CD4-positive, alpha-beta T cell (primary cell): ENCODE measurements around the gene NOD2. TPM values are rescaled to one million over a fixed set of nuclear protein-coding genes. Genes with fewer than 3 reads are reported as not detected.
A peak's percentile ranks its signal among the peaks of the same experiment; 100 is the strongest.

Source experiments
- ATAC-seq: fragments of 200-7000 bp; cut with Tn5 transposase; one replicate; pipeline ENCODE4 v1.10.0; 2022; ENCODE audit warnings: mild to moderate bottlenecking; ENCODE audit not compliant: poor library complexity
- CTCF ChIA-PET: fragments of 350-600 bp; sonication (Branson Sonifier 250); formaldehyde crosslinking; loops from one replicate; lab custom pipeline; 2021; ENCODE audit warnings: antibody characterized with exemption, inconsistent platforms; lab: Charles Lee
- POLR2A ChIA-PET: fragments of 350-600 bp; sonication (Branson Sonifier 250); formaldehyde crosslinking; loops from one replicate; lab custom pipeline; 2021; ENCODE audit warnings: antibody characterized with exemption, inconsistent platforms; lab: Charles Lee
- DNase-seq, 14 experiments: peaks; one replicate each; pipeline ENCODE4 v3.0.0-alpha.2; 2013 to 2020; ENCODE audit warnings: mixed read lengths in 2 of 14
- H3K27ac ChIP-seq, 2 donors: one replicate each; pipeline versions ENCODE4 v1.5.1 to v1.7.0; 2013; ENCODE audit warnings: low read length in 2 of 2, low read depth in 1 of 2, mild to moderate bottlenecking in 1 of 2
- H3K27me3 ChIP-seq, 2 experiments: 1 replicate in 1 of 2; 2 replicates in 1 of 2; pipeline versions ENCODE4 v1.6.1 to v1.7.0; 2013; ENCODE audit warnings: low read length in 2 of 2, control low read depth in 1 of 2, mild to moderate bottlenecking in 1 of 2, moderate library complexity in 1 of 2; ENCODE audit not compliant: insufficient read depth in 2 of 2, control insufficient read depth in 1 of 2
- H3K36me3 ChIP-seq: one replicate; pipeline ENCODE4 v1.6.1; 2013; ENCODE audit warnings: low read length, control low read depth; ENCODE audit not compliant: insufficient read depth
- H3K4me1 ChIP-seq: one replicate; pipeline ENCODE4 v1.6.1; 2013; ENCODE audit warnings: low read length, control low read depth; ENCODE audit not compliant: insufficient read depth
- H3K4me3 ChIP-seq: one replicate; pipeline ENCODE4 v1.5.1; 2013; ENCODE audit warnings: mild to moderate bottlenecking, low read length, moderate library complexity
- H3K9me3 ChIP-seq, 2 experiments: 1 replicate in 1 of 2; 2 replicates in 1 of 2; pipeline versions ENCODE4 v1.6.1 to v1.7.0; 2013; ENCODE audit warnings: low read length in 2 of 2, mild to moderate bottlenecking in 2 of 2, control low read depth in 1 of 2, moderate library complexity in 1 of 2; ENCODE audit not compliant: control insufficient read depth in 1 of 2, insufficient read depth in 1 of 2
- H3K27ac Mint-ChIP-seq: one replicate; pipeline ENCODE4 v1.8.0; 2020; ENCODE audit warnings: mixed read lengths
- H3K27me3 Mint-ChIP-seq: one replicate; pipeline ENCODE4 v1.8.0; 2021; ENCODE audit warnings: mixed read lengths
- H3K36me3 Mint-ChIP-seq: one replicate; pipeline ENCODE4 v1.8.0; 2021; ENCODE audit warnings: low read depth, mixed read lengths
- H3K4me1 Mint-ChIP-seq: one replicate; pipeline ENCODE4 v1.8.0; 2021; ENCODE audit warnings: low read depth, mixed read lengths
- H3K4me3 Mint-ChIP-seq: one replicate; pipeline ENCODE4 v1.8.0; 2020; ENCODE audit warnings: mild to moderate bottlenecking, mixed read lengths
- H3K9me3 Mint-ChIP-seq: one replicate; pipeline ENCODE4 v1.8.0; 2020; ENCODE audit warnings: mixed read lengths
- CTCF ChIP-seq: fragments of 200-600 bp; IDR thresholded peaks from one replicate; pipeline ENCODE4 v1.8.0; 2022; ENCODE audit warnings: antibody characterized with exemption, mild to moderate bottlenecking
- intact Hi-C, 2 experiments: fragments of 100-400 bp; cut with DNase I in 1 of 2; cut with micrococcal nuclease in 1 of 2; formaldehyde crosslinking; loops; one replicate each; pipeline versions ENCODE4 v1.15.1 to v1.9.0; 2023 to 2025; cut with DNase I, micrococcal nuclease
- total RNA-seq, 174 experiments: library from RNA in 2 of 174; stranded (reverse) in 2 of 174; gene quantifications; one replicate each; pipeline ENCODE4 v1.2.3 and lab custom pipeline; 2021 to 2026

The NOD2 gene
- total RNA-seq, 2 experiments from 2014 or later = 4.5 to 5.3 TPM

- Histone ChIP-seq H3K4me3 (no peak overlapping the region), H3K27ac (no peak overlapping the region), H3K4me1 (peaks cover 30% of the 10 kb centered on the region), H3K9me3 (no peaks in the 10 kb centered on the region), H3K36me3 (peaks cover 72% of the 10 kb centered on the region), H3K27me3 (no peaks in the 10 kb centered on the region)
- TF ChIP-seq CTCF = no peak
- CTCF ChIA-PET = interaction anchor here (1.5 kb wide), 1 partner anchor 14 kb away, joined by 3 read pairs; no protein-coding TSS in a partner anchor
- DNase-seq (no peak), ATAC-seq (no peak)
- peak overlapping the region; percentile 52 for H3K4me3 Mint-ChIP-seq
- H3K4me1 Mint-ChIP-seq = peaks cover 89% of the 10 kb centered on the region
- H3K27ac Mint-ChIP-seq = peak overlapping the region; percentile 73
- no peaks in the 10 kb centered on the region for H3K9me3 Mint-ChIP-seq
- intact Hi-C loops = loop anchor here (2.0 to 5.0 kb wide), 3 partner anchors 14 to 540 kb away; no protein-coding TSS in a partner anchor
- POLR2A ChIA-PET = interaction anchor here (0.8 to 10.1 kb wide), 2 partner anchors 8 to 86 kb away, joined by 5 to 93 read pairs; no protein-coding TSS in a partner anchor
- H3K36me3 Mint-ChIP-seq = peaks cover 83% of the 10 kb centered on the region
- H3K27me3 Mint-ChIP-seq = no peaks in the 10 kb centered on the region
Observed at GRCh38 chr16:50752471-50753235, 59.2 kb downstream of the NOD2 start.

- intact Hi-C loops = no loop called here
- H3K4me1 Mint-ChIP-seq = peaks cover 93% of the 10 kb centered on the region
- peak overlapping the region; percentile 60 for H3K4me3 Mint-ChIP-seq
- Histone ChIP-seq H3K9me3 (no peaks in the 10 kb centered on the region), H3K36me3 (peaks cover 80% of the 10 kb centered on the region), H3K4me1 (peaks cover 34% of the 10 kb centered on the region), H3K27me3 (no peaks in the 10 kb centered on the region), H3K4me3 (no peak overlapping the region), H3K27ac (no peak overlapping the region)
- ChIA-PET CTCF (interaction anchor here (0.9 to 1.2 kb wide), 2 partner anchors 10 to 91 kb away, joined by 3 to 4 read pairs; no protein-coding TSS in a partner anchor), POLR2A (interaction anchor here (1.1 to 1.4 kb wide), 2 partner anchors 10 to 24 kb away, joined by 4 to 6 read pairs; no protein-coding TSS in a partner anchor)
- TF ChIP-seq CTCF = no peak
- peaks cover 92% of the 10 kb centered on the region for H3K36me3 Mint-ChIP-seq
- no peak for DNase-seq
- ATAC-seq = no peak
- peak overlapping the region; percentile 53 for H3K27ac Mint-ChIP-seq
- no peaks in the 10 kb centered on the region for H3K9me3 Mint-ChIP-seq
- H3K27me3 Mint-ChIP-seq = no peaks in the 10 kb centered on the region
Observed at GRCh38 chr16:50756473-50756872, 63.1 kb downstream of the NOD2 start.

- Mint-ChIP-seq H3K27me3 (no peaks in the 10 kb centered on the region), H3K4me3 (peak overlapping the region; percentile 1), H3K9me3 (peaks cover 2% of the 10 kb centered on the region), H3K27ac (peak overlapping the region; percentile 10), H3K4me1 (peaks cover 95% of the 10 kb centered on the region), H3K36me3 (peaks cover 93% of the 10 kb centered on the region)
- no peak for TF ChIP-seq CTCF
- no peak overlapping the region for H3K27ac ChIP-seq
- peaks cover 30% of the 10 kb centered on the region for H3K4me1 ChIP-seq
- H3K4me3 ChIP-seq = no peak overlapping the region
- H3K36me3 ChIP-seq = peaks cover 76% of the 10 kb centered on the region
- no peaks in the 10 kb centered on the region for H3K27me3 ChIP-seq
- ATAC-seq (no peak), DNase-seq (no peak)
- CTCF ChIA-PET = interaction anchor here (0.6 to 1.2 kb wide), 2 partner anchors 96 to 142 kb away, joined by 3 read pairs; no protein-coding TSS in a partner anchor
- H3K9me3 ChIP-seq = no peaks in the 10 kb centered on the region
- intact Hi-C loops = loop anchor here in 1 of 2 experiments (2.0 kb wide), 1 partner anchor 14 kb away; no protein-coding TSS in a partner anchor
- POLR2A ChIA-PET = no interaction called here
Observed at GRCh38 chr16:50761267-50761666, 67.9 kb downstream of the NOD2 start.
